ENCODE measurements around the gene FADS3.

DNA sequence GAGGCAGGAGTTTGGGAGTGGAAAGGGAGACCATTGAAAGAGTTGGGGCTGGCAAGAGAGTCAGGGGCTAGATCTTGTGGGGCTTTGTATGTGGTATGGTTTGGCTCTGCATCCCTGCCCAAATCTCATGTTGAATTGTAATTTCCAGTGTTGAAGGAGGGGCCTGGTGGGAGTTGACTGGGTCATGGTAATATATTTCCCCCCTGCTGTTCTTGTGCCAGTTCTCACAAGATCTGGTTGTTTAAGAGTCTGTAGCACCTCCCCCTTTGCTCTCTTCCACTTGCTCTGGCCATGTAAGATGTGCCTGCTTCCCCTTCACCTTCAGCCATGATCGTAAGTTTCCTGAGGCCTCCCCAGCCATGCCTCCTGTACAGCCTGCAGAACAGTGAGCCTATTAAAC lies 36.2 kb upstream of the FADS3 start:
- TF ChIP-seq, protein P1, sequence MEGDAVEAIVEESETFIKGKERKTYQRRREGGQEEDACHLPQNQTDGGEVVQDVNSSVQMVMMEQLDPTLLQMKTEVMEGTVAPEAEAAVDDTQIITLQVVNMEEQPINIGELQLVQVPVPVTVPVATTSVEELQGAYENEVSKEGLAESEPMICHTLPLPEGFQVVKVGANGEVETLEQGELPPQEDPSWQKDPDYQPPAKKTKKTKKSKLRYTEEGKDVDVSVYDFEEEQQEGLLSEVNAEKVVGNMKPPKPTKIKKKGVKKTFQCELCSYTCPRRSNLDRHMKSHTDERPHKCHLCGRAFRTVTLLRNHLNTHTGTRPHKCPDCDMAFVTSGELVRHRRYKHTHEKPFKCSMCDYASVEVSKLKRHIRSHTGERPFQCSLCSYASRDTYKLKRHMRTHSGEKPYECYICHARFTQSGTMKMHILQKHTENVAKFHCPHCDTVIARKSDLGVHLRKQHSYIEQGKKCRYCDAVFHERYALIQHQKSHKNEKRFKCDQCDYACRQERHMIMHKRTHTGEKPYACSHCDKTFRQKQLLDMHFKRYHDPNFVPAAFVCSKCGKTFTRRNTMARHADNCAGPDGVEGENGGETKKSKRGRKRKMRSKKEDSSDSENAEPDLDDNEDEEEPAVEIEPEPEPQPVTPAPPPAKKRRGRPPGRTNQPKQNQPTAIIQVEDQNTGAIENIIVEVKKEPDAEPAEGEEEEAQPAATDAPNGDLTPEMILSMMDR (IDR thresholded peaks at IDR 0.05): no peak
- no peak for TF ChIP-seq EZH2 (IDR thresholded peaks at IDR 0.05; ENCODE audit: borderline replicate concordance, insufficient read depth, low read depth, low read length, poor library complexity, severe bottlenecking)
